HG03571 (cell line): Measurements from ENCODE around the gene ITPR2.
"Not testable (repeated sequence)": the region's sequence is repeated elsewhere in the genome, so short reads cannot be mapped to it uniquely, and the experiment has no call there.

ENCODE experiments used
- ATAC-seq: cut with Tn5 transposase; IDR thresholded peaks from one replicate; pipeline ENCODE4 v1.9.1; 2021; ENCODE audit not compliant: unreplicated experiment

The ITPR2 gene

DNA sequence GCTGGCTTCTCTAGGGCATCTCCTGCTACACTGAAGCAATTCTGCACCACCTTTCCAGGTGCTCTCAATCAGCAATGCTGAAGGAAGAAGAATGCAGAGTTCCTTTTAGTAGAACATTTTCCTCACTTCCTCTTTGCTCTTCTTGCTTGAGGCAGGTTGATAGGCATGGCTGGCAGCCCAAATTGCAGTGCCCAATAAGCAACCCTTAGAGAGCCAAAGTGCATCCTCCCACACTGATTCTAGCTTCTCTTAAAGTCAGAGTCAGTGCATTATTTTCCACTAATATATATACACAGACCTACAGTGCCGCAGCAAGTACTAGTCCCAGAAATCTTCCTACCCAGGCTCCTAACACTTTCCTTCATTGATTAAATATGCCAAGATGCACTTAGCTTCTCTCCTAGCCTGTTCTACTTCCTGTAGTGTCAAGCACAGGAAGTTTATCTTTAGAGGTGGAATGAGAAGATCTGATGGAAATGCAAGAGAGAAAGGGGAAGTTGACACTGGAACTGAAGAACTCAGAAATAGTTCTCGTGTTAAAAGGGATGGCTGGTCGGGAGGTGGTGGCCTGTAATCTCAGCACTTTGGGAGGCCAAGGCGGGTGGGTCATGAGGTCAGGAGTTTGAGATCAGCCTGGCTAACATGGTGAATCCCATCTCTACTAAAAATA, 504.9 kb downstream of the ITPR2 start:
- ATAC-seq, result no peak

DNA sequence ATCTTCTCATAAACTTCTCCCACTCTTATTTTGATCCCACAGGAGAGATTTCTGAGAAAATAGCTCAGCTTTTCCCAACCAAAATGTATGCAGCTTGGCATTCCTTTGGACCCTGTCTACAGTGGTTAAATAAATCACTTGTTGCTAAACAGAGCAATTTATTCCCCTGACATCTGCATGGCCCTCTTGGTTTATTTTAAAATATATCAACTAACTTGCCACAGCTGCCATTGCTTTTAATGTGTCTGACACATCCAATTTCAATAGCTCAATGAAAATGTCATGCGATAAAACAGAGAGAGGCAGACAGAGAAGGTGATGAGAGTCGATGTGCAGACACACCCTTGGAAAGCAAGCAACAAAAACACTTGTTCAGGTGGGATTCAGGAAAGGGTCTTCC, 509.3 kb downstream of the ITPR2 start:
- ATAC-seq, result no peak

DNA sequence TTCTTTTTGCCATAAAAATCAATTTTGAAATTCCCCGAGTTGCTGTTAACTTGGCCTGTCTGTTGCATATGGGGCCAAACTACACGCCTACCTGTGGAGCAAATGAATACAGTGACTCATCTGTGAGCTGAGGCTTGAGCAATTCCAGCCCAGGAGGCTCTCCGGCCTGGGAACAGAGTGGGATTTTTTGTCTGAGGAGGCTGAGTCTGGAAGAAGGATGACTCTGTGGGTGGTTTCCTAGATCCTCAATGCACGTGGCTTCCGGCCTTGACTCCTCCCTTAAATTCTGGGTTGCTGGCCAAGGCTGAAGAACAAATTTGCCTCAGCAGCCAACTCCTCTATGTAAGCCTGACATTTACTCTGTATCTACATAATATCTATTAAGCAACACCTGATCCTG, 513.5 kb downstream of the ITPR2 start:
- no peak for ATAC-seq

DNA sequence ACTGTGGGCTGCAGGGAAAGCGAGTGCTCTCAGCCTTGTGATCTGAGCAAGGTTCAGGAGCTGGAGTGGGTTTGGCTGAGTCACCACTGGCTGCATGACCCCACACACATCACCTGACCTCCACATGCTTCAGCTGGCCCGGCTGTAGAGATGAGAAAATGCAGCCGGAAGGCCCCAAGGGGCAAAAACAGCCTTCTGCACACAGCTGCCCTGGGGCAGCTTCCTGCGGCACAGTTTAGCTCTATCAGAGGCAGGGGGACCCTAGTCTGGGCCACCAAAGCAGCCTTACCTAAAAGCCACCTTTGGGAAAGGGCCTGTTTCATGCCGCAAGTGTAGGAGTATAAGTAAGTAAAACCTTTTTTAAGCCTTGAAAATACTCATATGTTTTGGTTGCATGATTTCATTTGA, 514.3 kb downstream of the ITPR2 start:
- ATAC-seq, result peak; percentile 90

DNA sequence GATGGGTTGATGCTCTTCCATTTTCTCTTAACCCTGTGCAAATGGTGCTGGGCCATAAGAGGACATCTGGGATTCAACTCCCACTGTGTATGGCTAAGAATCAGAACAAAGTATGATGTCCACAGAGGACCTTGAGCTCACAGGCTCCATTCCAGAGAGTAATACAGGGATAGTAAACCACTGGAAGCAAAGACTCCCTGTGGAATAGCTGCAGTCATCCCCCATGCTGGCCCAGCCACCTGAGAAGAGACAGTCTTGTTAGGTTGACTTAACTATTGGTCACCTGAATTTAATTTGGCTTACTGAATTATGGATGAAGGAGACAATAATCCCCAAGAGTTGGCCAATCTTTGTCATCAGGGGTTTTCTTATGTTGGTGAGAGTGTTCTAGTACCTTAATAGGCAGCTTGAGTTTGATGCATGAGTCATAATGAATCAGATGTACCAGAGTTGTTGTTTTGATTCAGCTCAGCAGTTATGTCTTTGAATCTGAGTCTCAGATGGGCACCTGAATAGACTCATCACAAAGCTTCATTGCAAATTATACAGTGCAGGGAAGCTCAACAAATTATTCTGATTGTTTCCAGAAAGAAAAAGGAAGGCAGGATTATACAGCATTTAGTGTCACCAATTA, 514.9 kb downstream of the ITPR2 start:
- peak; percentile 61 for ATAC-seq

DNA sequence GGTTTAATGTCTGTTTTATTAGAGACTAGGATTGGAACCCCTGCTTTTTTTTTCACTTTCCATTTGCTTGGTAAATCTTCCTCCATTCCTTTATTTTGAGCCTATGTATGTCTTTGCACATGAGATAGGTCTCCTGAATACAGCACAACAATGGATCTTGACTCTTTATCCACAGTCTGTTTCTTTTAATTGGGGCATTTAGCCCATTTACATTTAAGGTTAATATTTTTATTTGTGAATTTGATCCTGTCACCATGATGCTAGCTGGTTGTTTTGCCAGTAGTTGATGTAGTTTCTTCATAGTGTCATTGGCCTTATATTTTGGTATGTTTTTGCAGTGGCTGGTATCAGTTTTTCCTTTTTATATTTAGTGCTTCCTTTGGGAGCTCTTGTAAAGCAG, 518.9 kb downstream of the ITPR2 start:
- ATAC-seq, result not testable (repeated sequence)

DNA sequence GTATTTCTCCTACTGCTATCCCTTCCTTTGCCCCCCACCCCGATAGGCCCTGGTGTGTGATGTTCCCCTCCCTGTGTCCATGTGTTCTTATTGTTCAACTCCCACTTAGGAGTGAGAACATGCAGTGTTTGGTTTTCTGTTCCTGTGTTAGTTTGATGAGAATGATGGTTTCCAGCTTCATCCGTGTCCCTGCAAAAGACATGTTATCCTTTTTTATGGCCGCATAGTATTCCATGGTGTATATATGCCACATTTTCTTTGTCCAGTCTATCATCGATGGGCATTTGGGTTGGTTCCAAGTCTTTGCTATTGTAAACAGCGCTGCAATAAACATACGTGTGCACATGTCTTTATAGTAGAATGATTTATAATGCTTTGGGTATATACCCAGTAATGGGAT, 522.5 kb downstream of the ITPR2 start:
- not testable (repeated sequence) for ATAC-seq

DNA sequence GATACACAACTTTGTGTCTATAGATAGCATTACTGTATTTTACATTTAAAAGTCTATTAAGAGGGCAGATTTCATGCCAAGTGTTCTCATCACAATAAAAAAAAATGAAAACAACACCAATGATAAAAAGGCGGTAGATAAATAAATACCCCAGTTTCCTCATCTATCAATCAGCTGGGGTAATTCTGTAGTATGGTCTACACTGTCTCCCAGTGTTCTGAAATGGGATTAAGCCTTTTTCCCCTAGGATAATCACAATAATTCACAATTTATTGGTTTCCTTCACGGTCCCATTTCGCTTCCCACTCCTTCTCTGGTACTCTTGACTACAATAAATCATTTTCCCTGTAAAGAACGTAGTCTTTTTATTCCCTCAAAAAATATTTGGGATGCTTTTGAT, 523.4 kb downstream of the ITPR2 start:
- no peak for ATAC-seq

DNA sequence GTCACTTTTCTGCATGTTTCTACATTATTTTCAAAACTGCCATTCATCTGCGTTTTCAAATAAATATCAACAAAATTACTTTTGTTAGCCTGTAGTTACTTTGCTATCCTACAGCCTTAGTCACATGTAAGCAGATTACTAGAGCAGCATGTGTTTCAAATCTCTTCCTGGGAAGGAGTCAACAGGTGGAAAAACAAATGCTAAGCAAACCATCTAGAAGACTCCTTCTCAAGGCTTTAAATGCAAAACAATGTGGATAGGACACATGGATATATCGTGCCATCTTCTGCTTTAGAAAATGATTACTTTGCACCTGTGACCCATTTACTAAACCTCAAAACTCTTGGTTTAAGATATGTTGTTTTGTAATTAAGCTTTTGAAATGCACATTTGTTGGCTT, 528.7 kb downstream of the ITPR2 start:
- no peak for ATAC-seq

DNA sequence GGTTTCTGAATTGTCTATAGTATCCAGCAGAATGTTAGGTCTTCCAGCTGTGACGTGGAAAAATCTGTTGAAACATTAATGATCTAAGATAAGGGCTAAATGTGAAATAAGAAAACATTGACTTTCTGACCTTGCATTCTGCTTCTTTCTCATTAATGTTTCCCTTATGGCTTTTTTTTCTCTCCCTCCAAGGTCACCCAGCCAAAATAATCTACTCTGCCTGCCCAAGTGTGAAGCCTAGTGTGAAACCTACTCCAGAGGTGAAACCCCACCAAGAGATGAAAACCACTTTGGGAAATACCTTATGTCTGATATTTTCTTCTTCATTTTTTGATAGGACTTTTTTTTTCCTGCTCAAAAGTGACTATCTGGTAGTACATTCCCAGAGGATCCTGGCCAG, 529.6 kb downstream of the ITPR2 start:
- ATAC-seq, result no peak

DNA sequence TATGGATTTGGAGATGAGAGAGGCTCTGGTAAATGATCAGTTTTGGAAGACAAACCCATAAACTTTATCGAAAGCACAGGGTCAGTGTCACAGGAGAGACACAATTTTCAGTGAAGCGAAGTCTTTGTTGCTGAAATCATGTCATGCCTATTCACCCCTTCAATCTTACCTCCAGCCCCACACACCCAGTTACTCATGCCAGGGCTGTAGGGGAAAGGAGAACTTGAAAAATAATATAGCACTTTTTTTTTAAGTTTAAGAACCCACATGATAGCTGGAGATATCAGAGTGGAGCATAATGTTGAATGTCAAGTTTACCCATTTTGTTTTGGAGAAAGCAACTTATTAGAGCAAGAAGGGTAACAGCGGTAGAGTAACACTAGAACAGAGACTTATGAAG, 530.2 kb downstream of the ITPR2 start:
- ATAC-seq, result no peak

DNA sequence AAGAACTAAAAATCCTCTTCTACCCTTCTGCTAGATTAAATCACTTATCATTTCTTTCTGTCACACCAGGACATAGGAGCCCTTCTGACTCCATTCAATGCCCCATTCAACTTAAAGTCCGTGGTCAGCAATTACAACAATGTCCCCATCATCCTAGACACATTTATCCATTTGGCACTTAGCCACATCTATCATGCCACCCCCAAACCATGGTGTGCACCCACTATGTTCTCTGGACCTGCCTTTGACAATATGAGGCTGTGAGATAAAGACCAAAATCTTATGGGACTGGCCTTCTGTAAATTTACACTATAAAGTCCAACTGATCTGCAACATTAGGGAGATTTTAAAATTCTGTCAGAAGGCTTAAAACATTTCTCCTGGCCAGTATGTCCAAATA, 533.2 kb downstream of the ITPR2 start:
- no peak for ATAC-seq

DNA sequence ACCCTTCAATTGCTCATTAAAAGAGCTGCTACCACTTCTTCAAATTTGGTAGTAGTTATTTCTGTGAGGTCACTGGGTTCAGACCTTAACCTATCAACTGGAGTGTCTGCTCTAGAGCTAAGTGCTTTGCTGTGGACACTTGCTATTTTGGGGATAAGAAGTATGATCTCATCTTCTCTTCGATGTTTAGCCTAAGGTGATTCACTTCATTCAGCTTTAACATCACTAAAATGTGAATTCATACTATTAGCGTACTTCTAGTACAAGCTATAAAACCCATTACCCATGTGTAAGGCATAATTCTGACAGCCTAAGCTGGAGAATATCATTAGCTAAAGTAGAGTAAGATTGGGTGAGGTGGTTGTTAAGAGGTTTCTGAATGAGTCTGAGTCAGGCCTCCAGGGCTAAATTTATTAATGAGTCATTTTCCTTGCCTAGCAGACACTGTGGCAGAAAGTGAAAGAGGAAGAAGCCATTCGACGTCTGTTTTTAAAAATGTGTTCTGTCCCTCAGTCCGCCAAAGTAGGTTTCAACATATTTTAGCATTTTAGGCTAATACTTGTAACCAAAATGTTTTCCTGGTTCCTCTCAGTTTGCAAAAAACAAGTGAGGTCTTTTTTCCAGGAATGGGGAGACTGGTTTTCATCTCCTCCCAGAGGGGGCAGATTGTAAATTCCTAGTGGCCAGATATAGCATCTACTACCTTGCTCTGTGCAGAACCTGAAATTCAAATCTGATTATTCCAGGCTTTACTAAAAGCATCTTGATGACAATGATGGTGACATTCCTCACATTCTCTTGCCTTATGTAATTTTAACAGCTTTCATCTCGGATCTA, 534.0 kb downstream of the ITPR2 start:
- ATAC-seq, result peak; percentile 99

DNA sequence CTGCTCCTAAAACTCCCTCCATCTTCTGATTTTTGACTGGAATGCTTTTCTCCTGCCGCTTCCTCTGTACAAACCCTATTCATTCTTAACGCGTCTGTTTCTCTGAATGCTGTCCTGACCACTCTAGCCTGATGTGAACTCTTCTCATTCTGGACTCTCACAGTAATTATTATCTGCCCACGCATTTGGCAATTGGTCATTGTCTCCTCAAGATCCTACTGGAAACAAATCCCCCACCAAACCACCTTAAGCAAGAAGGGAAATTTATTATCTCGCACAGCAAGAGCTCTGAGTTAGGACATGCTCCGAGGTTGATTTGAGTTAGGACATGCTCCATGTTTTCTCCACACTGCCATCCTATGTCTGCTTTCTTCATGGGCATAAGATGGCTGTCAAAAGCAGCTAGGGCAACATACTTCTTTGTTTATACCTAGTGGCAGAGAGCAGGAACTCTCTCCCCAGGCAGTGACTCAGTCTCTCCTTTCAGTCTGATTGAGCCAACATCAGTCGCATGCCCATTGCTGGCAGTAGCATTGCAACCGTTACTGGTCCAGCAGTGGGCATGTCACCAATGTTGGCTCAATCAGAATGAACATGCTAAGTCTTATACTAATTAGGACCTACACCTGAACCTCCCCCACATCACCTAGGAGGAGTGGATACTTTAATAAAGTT, 535.5 kb downstream of the ITPR2 start:
- ATAC-seq, result no peak

DNA sequence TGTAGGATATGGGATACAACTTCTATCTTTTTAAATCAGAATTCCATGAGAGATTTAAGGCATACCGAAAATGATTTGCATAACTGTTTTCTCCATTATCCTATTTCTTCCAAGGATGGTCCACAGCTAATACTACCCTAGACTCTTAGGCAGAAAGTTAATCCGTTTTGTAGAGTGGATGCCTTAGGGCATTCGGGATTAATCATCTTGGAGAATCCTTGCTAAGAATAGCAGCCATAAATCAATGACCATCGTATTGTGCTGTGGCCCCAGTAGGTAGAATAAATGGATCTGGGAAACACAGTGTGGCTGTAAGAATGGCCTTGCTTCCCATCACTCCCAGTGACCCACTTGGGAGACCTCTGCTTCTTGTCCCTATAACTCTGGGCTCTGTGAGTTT, 538.0 kb downstream of the ITPR2 start:
- no peak for ATAC-seq

DNA sequence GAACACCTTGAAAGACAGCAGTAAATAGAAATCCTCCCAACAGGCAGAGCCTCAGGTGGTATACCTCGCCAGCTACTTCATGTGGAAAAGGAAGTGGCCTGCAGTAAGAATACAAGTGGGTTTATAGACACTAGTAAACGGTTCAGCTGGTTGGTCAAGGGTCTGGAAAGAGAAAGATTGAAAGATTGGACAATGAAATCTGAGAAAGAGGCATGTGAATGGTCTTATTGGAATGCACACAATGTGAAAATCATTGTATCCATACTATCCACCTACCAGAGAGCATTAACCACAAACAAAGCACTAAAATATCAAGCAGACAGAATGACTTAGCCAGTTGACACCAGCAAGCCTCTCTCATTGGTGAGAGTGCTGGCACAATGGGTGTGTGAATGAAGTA, 539.4 kb downstream of the ITPR2 start:
- no peak for ATAC-seq

DNA sequence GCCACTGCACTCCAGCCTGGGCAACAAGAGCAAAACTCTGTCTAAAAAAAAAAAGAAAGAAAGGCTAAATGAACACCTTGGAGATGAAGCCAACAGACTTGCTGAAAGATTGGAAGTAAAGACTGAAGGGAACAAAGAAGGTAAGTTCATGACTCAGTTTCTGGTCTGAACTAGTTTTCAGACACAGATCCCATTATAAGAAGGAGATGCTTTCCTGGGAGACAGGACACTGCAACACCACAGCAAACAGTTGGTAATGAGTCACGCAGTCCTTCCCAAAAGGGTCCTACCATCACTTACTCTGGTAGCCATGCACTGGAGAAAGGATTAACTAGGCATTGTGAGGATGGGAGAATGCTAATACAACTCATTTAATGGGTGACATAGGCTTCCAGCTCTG, 540.4 kb downstream of the ITPR2 start:
- ATAC-seq, result no peak

DNA sequence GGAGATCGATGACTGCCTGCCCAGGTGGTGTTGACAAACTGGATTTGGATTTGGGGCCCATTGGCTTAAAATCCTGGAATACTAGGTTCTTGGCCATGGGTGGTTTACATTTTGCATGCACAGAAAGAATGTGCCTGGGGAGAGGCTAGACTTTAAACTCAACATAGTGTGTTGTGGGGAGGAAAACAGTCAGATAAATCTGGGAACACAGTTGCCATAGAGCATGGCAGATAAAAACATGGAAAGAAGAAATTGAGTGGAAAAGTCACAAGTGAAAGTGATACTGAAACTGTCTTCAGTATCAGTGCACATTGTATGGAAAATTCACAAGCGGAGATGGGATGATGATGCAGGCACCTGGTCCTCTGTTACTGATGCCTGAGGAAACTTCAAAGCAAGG, 542.4 kb downstream of the ITPR2 start:
- ATAC-seq, result no peak

DNA sequence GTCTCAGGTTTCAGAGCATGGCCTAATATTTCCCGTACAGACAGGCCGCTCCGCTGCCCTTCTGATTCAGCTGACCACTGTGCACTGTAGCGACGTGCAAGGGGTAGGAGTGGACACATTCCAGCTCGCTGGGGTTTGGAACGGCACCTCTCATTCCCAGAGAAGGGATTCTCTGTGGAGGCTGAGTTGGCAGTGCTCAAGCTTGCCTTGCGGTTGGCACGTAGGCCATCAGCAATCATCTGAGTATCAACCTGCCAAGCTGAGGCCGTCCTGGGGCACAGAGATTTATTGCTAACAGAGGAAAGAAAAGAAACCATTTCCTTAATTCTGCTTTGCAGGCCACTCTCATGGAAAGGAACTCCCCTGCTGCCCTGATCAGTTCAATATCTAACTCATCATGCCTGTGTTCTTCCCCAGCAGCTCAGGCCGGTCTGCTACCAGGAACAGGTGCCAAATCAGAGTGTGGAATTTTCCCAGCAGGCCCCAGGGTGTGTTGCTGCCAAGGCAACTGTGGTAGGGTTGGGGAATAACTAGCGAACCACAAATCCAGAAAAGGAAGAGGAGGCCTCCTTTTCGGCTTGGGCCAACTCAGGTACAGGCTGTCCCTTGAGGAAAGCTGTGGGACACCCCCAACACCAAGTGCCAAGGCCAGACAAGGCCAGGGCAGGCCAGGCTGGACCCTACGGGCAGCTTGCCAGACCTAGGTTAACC, 545.2 kb downstream of the ITPR2 start:
- no peak for ATAC-seq
